Measurements from ENCODE around the gene ACVR1B. TPM values are rescaled to one million over a fixed set of nuclear protein-coding genes. Genes with fewer than 3 reads are reported as not detected.
A peak's percentile ranks its signal among the peaks of the same experiment; 100 is the strongest.
"Not testable (repeated sequence)": the region's sequence is repeated elsewhere in the genome, so short reads cannot be mapped to it uniquely, and the experiment has no call there.

ACVR1B gene
- total and polyA plus RNA-seq, 5 donors, result 14.6 to 19.4 (median 15.9) TPM

DNA sequence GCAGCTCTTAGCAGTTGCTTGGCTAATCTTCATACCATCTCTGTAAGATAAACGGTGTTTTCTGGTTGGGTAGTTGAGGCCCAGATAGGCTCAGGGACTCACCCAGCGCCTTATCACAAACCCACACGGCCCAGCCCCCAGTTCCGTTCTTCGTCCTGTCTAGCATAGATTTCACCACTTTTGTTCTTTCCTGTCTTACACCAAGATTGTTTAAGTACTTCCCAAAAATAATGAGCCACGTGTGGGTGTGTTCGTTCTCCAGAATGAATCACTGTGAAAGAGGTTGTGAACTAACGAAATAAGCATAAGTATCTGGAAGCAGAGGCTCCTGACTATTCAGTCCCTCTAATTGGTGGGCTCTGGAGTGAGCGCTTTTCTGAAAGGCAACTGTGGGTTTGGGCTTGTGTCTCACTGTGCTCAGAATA is 21.4 kb downstream of the ACVR1B start:
- Histone ChIP-seq H3K4me1 (ENCODE audit: control insufficient read depth, insufficient read depth, low read length) (peaks cover 12% of the 10 kb centered on the region), H3K27ac (ENCODE audit: low read length) (peak overlapping the region; percentile 59), H3K4me3 (ENCODE audit: low read length) (no peak overlapping the region), H3K9me3 (ENCODE audit: control insufficient read depth, low read length) (no peaks in the 10 kb centered on the region), H3K27me3 (ENCODE audit: control insufficient read depth, insufficient read depth) (no peaks in the 10 kb centered on the region)
- peak; percentile 52 to 77 for ATAC-seq
- WGBS, result 25% methylated on average over 9 of the region's 9 CpGs
- DNase-seq, result peak; percentile 49 to 79 (median 64)
- intact Hi-C loops (cut with DNase I), result no loop called here

DNA sequence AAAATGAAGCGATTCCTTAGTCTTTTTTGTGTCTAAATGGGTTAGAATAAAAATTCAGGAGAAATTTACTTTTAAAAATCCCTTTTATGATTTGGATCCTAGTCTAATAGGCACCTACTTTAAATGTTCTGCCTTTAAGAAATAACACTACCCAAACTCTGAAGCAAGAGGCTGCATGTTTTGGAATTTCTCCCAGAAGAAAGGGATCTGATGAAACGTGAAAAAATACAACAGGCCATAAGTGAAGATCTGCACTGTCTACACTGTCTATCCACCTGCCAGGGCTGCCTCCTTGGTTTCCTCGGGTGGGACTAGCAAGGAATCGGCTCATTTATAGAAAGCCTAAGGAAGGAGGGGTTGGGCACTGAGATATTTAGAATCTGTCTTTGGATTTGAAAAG is 22.1 kb downstream of the ACVR1B start:
- Histone ChIP-seq H3K27me3 (ENCODE audit: control insufficient read depth, insufficient read depth) (no peaks in the 10 kb centered on the region), H3K4me1 (ENCODE audit: control insufficient read depth, insufficient read depth, low read length) (peaks cover 12% of the 10 kb centered on the region), H3K27ac (ENCODE audit: low read length) (no peak overlapping the region), H3K4me3 (ENCODE audit: low read length) (no peak overlapping the region), H3K9me3 (ENCODE audit: control insufficient read depth, low read length) (no peaks in the 10 kb centered on the region)
- intact Hi-C loops (cut with DNase I), result no loop called here
- WGBS, result 66% methylated on average over 4 of the region's 4 CpGs
- ATAC-seq, result no peak
- DNase-seq, result no peak

DNA sequence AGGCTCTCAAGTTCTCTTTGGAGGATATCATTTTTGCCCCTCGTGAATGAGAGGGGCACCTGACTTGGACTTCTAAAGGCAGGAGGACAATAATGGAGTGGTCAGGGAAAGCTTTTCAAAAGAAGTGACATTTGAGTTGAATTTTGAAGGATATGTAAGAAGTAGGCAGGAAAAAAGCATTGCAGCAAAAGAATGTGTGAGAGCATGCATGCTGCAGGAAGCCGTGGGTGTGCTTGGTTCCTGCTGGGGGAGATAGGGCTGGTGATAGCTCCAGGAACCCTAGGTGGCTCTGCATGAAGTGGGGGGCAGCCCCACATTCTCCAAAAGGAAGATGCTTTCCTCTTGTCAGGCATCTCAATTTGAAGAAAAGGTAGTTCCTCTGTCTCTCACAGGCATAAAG is 23.1 kb downstream of the ACVR1B start:
- Histone ChIP-seq H3K27me3 (ENCODE audit: control insufficient read depth, insufficient read depth) (no peaks in the 10 kb centered on the region), H3K4me3 (ENCODE audit: low read length) (no peak overlapping the region), H3K27ac (ENCODE audit: low read length) (no peak overlapping the region), H3K9me3 (ENCODE audit: control insufficient read depth, low read length) (no peaks in the 10 kb centered on the region), H3K4me1 (ENCODE audit: control insufficient read depth, insufficient read depth, low read length) (peaks cover 12% of the 10 kb centered on the region)
- intact Hi-C loops (cut with DNase I), result loop anchor here in 1 of 4 donors (5.0 kb wide), 1 partner anchor 82 kb away; no protein-coding TSS in a partner anchor
- no peak for ATAC-seq
- no peak for DNase-seq
- WGBS, result 49% methylated on average over 2 of the region's 2 CpGs

DNA sequence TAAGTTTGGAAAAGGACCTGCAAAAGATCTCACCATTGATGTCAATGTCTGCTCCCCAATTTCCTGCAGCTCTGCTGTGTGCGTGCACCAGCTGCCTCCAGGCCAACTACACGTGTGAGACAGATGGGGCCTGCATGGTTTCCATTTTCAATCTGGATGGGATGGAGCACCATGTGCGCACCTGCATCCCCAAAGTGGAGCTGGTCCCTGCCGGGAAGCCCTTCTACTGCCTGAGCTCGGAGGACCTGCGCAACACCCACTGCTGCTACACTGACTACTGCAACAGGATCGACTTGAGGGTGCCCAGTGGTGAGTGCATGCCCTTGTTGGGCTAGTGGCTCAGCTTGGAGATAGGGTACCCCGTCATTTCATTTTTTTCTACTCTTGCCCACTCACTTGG is 23.7 kb downstream of the ACVR1B start:
- intact Hi-C loops (cut with DNase I), result loop anchor here in 1 of 4 donors (5.0 kb wide), 1 partner anchor 83 kb away; no protein-coding TSS in a partner anchor
- DNase-seq (no peak), ATAC-seq (no peak)
- Histone ChIP-seq H3K4me1 (ENCODE audit: control insufficient read depth, insufficient read depth, low read length) (peaks cover 12% of the 10 kb centered on the region), H3K4me3 (ENCODE audit: low read length) (no peak overlapping the region), H3K27ac (ENCODE audit: low read length) (no peak overlapping the region), H3K9me3 (ENCODE audit: control insufficient read depth, low read length) (no peaks in the 10 kb centered on the region), H3K27me3 (ENCODE audit: control insufficient read depth, insufficient read depth) (no peaks in the 10 kb centered on the region)
- 88% methylated on average over 8 of the region's 8 CpGs for WGBS

DNA sequence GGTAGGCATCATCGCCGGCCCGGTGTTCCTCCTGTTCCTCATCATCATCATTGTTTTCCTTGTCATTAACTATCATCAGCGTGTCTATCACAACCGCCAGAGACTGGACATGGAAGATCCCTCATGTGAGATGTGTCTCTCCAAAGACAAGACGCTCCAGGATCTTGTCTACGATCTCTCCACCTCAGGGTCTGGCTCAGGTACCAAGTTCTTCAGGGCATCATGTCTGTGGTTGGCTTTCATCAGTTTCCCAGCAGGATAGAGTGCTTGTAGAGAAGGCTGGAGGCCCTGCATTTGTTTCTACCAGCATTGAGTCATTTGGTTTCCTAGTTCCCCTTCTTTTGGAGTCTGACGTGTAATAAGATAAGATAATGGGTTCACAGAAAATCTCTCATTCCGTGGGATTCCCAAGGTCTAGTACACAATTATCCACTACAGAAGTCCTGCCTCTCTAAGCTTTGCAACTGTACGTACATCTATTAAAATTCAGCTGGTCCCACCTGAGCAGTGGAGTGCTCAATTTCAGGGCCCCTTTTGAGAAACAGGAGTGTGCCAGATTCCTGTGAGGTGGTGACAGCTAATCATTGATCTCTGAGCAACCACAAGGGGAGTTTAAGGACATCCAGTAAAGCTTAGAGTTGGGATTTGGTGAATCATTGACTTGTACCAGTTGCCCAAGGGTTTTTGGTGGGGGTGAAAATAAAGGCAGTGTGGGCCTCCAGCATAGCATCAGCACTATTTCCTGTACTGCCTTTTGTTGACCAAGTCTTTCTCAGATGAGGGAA is 25.1 kb downstream of the ACVR1B start:
- Histone ChIP-seq H3K27ac (ENCODE audit: low read length) (no peak overlapping the region), H3K27me3 (ENCODE audit: control insufficient read depth, insufficient read depth) (no peaks in the 10 kb centered on the region), H3K9me3 (ENCODE audit: control insufficient read depth, low read length) (no peaks in the 10 kb centered on the region), H3K4me1 (ENCODE audit: control insufficient read depth, insufficient read depth, low read length) (peaks cover 12% of the 10 kb centered on the region), H3K4me3 (ENCODE audit: low read length) (no peak overlapping the region)
- DNase-seq, result no peak
- intact Hi-C loops (cut with DNase I), result loop anchor here in 1 of 4 donors (5.0 kb wide), 1 partner anchor 84 kb away; no protein-coding TSS in a partner anchor
- no peak for ATAC-seq
- 81% methylated on average over 10 of the region's 10 CpGs for WGBS

DNA sequence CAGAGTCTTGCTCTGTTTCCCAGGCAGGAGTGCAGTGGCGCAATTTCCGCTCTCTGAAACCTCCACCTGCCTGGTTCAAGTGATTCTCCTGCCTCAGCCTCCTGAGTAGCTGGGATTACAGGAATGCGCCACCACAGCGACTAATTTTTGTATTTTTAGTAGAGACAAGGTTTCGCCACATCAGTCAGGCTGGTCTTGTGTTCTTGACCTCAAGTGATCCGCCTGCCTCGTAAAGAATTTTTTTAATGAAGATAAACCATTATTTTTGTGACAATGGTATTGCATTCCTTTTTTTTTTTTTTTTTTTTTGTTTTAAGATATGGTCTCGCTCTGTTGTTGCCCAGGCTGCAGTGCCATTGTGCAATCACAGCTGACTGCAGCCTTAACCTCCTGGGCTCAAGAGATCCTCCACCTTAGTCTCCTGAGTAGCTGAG is 25.8 kb downstream of the ACVR1B start:
- no peak for ATAC-seq
- H3K4me1 ChIP-seq (ENCODE audit: control insufficient read depth, insufficient read depth, low read length), result peaks cover 12% of the 10 kb centered on the region
- intact Hi-C loops (cut with DNase I), result loop anchor here in 1 of 4 donors (5.0 kb wide), 1 partner anchor 85 kb away; no protein-coding TSS in a partner anchor

DNA sequence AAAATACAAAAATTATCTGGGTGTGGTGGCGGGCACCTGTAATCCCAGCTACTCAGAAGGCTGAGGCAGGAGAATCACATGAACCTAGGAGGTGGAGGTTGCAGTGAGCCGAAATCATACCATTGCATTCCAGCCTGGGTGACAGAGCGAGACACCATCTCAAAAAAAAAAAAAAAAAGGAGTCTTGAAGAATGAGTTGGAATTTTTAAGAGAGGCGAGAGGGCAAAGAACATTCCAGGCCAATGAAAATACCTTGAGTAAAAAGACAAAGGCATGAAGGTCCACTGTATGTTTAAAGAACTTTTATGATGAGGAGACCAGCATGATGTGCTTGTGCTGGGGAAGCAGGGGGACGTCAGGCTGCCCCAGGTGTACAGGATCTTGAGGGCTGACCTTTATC is 27.8 kb downstream of the ACVR1B start:
- H3K9me3 ChIP-seq (ENCODE audit: control insufficient read depth, low read length); H3K27me3 ChIP-seq (ENCODE audit: control insufficient read depth, insufficient read depth); H3K27ac ChIP-seq (ENCODE audit: low read length); H3K4me3 ChIP-seq (ENCODE audit: low read length); H3K4me1 ChIP-seq (ENCODE audit: control insufficient read depth, insufficient read depth, low read length); ATAC-seq; DNase-seq: not testable (repeated sequence)
- 95% methylated on average over 5 of the region's 5 CpGs for WGBS
- intact Hi-C loops (cut with DNase I), result loop anchor here in 1 of 4 donors (5.0 kb wide), 1 partner anchor 87 kb away; no protein-coding TSS in a partner anchor

More for the DNA sequence above, 25.8 kb downstream of the ACVR1B start:
- WGBS, result 95% methylated on average over 8 of the region's 8 CpGs
- Histone ChIP-seq H3K27me3 (ENCODE audit: control insufficient read depth, insufficient read depth) (no peaks in the 10 kb centered on the region), H3K27ac (ENCODE audit: low read length) (no peak overlapping the region), H3K4me3 (ENCODE audit: low read length) (no peak overlapping the region), H3K9me3 (ENCODE audit: control insufficient read depth, low read length) (no peaks in the 10 kb centered on the region)
- DNase-seq, result no peak

DNA sequence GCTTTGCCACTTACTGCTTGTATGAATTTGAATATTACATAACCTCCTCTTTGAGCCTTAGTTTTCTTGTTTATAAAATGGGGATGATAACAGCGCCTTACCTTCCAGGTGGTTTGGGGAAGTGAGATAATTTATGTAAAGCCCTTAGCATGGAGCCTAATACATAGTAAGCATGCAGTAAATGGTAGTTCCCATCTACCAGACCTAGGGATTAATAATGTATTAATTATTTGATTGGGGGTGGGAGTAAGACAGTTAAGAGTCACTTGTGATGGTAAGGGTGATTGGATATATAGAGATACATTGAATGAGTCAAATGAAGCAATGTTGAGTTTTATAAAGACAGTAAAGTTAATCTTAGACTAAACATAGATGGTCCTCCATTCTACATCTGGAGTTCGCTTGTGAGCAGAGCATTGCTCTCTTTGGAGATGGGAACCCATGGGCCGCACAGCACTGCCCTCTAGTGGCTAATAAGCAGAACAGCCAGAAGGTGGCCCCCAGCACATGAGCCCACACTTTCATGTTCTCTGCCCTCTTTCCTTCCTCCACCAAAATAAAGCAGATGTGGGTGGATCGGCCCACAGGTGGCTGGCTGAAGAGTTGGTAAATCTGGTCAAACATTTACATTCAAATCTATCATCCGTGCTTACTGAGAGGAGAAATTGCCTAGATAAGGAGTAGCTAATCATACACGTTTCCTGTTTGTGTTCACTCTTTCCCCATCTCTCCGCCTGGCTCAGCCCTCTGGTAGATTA is 28.7 kb downstream of the ACVR1B start:
- Histone ChIP-seq H3K4me1 (ENCODE audit: control insufficient read depth, insufficient read depth, low read length) (no peaks in the 10 kb centered on the region), H3K27ac (ENCODE audit: low read length) (no peak overlapping the region), H3K9me3 (ENCODE audit: control insufficient read depth, low read length) (no peaks in the 10 kb centered on the region), H3K27me3 (ENCODE audit: control insufficient read depth, insufficient read depth) (no peaks in the 10 kb centered on the region), H3K4me3 (ENCODE audit: low read length) (no peak overlapping the region)
- DNase-seq (peak in 2 of 3 donors; percentile 57 to 79), ATAC-seq (peak; percentile 86 to 88)
- 39% methylated on average over 7 of the region's 7 CpGs for whole genome bisulfite sequencing
- intact Hi-C loops (cut with DNase I), result loop anchor here in 3 of 4 donors (2.0 to 5.0 kb wide), 2 partner anchors 83 to 85 kb away; no protein-coding TSS in a partner anchor

DNA sequence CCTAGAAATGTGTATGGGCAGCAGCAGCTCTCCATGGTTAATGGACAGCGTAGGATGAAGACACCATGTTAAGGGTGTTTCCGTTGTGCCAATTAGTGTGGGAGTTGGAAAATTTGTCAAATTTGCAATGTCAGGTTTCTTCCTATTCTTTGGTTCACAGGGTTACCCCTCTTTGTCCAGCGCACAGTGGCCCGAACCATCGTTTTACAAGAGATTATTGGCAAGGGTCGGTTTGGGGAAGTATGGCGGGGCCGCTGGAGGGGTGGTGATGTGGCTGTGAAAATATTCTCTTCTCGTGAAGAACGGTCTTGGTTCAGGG is 29.3 kb downstream of the ACVR1B start:
- ATAC-seq (no peak), DNase-seq (no peak)
- no peak overlapping the region for H3K4me3 ChIP-seq (ENCODE audit: low read length)
- WGBS, result 87% methylated on average over 10 of the region's 10 CpGs
- intact Hi-C loops (cut with DNase I), result loop anchor here in 3 of 4 donors (2.0 to 5.0 kb wide), 2 partner anchors 83 to 86 kb away; no protein-coding TSS in a partner anchor
- no peaks in the 10 kb centered on the region for H3K27me3 ChIP-seq (ENCODE audit: control insufficient read depth, insufficient read depth)
- no peak overlapping the region for H3K27ac ChIP-seq (ENCODE audit: low read length)
- H3K4me1 ChIP-seq (ENCODE audit: control insufficient read depth, insufficient read depth, low read length), result no peaks in the 10 kb centered on the region
- H3K9me3 ChIP-seq (ENCODE audit: control insufficient read depth, low read length), result no peaks in the 10 kb centered on the region

DNA sequence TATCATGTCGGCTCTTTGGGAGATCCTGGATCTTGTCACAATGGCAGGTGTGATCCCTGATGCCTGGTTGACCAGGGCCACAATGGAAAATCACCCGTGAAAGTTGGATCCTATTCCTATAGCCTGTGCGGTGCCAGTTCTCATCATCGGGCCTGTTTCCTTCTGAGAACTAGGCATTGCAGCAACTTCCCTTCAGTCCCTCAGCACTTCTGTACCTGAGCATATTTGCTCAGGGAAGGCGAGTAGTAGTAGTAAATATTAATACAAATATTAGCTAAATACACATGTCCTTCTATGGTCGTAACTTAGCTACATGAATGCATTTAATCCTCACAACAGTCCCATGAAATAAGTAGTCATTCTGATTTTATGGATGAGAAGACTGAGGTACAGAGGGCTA is 33.2 kb downstream of the ACVR1B start:
- intact Hi-C loops (cut with DNase I), result loop anchor here in 2 of 4 donors (5.0 kb wide), 1 partner anchor 87 kb away; no protein-coding TSS in a partner anchor
- DNase-seq (no peak), ATAC-seq (no peak)
- Histone ChIP-seq H3K27ac (ENCODE audit: low read length) (no peak overlapping the region), H3K27me3 (ENCODE audit: control insufficient read depth, insufficient read depth) (no peaks in the 10 kb centered on the region), H3K4me3 (ENCODE audit: low read length) (no peak overlapping the region), H3K4me1 (ENCODE audit: control insufficient read depth, insufficient read depth, low read length) (no peaks in the 10 kb centered on the region), H3K9me3 (ENCODE audit: control insufficient read depth, low read length) (no peaks in the 10 kb centered on the region)
- WGBS, result 72% methylated on average over 6 of the region's 6 CpGs
